HG02763 (cell line): ENCODE measurements around the gene EVL.

Experiments used
- ATAC-seq: cut with Tn5 transposase; IDR thresholded peaks from one replicate; pipeline ENCODE4 v1.9.1; 2021; ENCODE audit warnings: mild to moderate bottlenecking, moderate library complexity; ENCODE audit not compliant: unreplicated experiment

EVL gene

DNA sequence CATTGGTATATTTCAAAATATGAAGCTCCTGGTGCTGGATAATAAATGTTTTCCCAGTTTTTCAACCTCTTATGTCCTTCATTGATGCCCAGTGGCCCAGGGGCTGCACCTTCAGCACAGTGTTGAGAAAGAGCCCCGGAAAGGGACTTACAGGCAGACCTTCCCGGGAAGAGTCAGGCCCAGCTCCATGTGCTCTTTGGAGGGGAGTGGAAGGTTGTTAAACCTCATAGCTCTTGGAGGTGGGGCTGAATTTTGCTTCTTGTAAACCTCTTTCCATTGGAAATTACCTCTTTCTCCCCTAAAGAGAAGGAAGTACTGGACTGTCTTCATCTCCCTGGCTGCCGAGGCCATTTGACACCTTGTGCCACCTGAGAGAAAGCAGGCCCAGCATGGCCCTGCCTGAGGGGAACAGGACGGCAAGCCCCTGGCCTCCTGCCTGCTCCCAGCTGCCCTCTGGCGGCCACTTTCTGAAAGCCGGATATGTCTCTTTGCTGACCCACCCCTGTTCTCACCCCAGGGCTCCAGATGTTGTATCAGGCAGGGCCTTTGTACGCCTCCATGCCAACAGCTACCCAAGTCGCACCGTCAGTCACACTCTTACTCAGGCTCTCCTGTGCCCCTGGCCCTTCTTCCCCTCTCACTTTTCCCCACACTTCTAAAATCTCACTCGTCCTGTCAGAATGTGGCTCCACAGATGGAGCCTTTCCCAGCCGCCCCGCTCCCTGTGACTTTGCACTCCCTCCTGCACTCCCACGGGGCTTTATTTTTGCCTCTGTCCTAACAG lies 43.0 kb downstream of the EVL start:
- peak; percentile 60 for ATAC-seq

GRCh38 chr14:100108840-100109593 lies 43.8 kb downstream of the EVL start:
- ATAC-seq: no peak

GRCh38 chr14:100109594-100109955 lies 44.4 kb downstream of the EVL start:
- no peak for ATAC-seq

DNA sequence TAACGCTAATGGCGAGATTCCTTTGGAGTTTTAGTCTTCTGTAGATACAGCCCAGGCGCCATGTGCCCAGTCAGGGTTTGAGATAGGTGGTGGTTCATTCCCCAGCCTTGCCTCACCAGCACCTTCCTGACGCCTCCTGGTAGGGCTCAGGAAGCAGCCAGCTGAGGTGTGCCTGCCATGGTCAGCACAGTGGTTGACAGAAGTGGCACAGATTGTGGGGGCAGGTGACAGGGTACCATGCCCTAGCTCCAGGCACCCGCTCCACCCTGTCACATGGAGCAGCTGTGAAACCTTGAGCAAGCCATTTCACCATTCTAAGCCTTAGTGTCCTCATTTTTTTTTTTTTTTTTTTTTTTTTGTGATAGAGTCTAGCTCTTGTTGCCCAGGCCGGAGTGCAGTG lies 45.6 kb downstream of the EVL start:
- no peak for ATAC-seq

DNA sequence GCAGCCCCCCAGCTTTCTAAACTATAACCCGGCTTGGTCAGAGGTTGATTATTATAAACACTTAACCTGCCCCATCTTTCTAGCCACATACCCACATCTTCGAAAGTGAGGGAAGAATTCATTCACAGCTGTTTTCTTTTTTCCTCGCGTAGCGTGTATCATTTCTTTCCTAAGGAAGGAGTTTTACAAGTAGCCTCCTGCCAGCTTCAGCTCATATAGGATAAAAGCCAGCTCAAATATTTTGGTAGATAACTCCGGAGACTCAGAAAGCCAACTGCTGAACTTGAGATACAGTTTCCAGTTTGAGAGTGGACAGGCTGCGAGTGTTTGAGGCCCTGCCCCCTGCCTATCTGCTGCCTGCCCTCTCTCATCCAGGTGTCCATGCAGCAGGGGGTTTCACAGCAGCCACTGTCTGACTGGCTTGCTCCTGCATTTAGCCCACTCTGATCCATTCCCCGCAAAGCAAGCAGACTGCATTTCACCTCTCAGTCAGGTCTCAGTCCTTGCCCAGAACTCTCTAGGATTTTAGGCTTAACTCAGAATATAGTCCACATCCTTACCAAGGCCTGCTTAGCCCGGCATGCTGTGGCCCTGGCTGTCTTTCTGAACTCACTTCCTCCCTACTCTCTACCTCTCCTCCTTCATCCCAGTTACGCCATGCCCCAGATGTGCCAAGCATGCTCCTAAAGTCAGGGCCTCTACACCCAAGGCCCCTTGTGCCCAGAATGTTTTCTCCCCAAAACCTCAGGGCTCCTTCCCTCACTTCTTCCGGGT lies 46.9 kb downstream of the EVL start:
- no peak for ATAC-seq

- ATAC-seq: no peak
Observed at GRCh38 chr14:100114109-100114765, 49.0 kb downstream of the EVL start.

GRCh38 chr14:100115236-100115635 lies 50.0 kb downstream of the EVL start:
- ATAC-seq: no peak

- no peak for ATAC-seq
Observed at GRCh38 chr14:100115726-100116125, 50.5 kb downstream of the EVL start.

- ATAC-seq: no peak
Observed at GRCh38 chr14:100116134-100116533, 50.9 kb downstream of the EVL start.

DNA sequence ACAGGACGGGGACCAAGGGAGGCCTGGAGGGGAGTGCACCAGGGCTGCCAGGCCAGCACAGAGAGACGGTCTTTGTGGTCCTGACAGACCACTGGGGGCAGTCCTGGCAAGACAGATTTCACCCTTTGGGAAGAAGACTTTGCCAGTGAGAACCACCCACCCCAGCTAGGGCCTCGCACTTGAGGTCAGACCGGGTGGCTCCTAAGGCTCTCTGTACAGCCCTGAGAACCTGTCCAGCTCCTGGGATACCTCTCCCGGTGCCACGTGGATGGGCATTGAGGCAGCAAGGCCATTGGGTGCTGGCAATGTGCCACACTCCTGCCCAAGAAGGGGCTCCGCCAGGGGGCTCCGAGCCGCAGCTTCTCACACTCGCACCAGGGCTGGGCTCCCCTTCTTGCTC lies 51.8 kb downstream of the EVL start:
- no peak for ATAC-seq

GRCh38 chr14:100117633-100118395 lies 52.6 kb downstream of the EVL start:
- no peak for ATAC-seq

- ATAC-seq: no peak
Observed at GRCh38 chr14:100118396-100119011, 53.3 kb downstream of the EVL start.

DNA sequence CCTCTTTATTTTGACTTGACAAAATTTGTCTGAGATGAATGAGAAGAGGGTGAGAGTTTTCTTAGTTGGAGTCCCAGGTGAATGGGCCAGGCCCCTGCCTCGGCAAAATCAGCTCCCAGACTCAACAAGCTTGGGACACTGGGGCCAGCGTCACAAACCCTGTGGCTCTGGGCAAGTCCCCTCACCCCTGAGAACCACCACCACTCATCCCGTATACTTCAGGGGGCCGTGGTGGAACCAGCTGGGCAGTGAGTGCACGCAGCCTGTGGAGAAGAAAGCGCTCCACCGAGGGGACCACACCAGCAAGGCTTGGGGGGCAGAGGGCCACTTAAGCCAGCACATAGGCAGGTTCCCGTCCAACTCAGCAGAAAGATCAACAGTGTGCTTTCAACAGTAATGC lies 54.0 kb downstream of the EVL start:
- ATAC-seq: no peak

DNA sequence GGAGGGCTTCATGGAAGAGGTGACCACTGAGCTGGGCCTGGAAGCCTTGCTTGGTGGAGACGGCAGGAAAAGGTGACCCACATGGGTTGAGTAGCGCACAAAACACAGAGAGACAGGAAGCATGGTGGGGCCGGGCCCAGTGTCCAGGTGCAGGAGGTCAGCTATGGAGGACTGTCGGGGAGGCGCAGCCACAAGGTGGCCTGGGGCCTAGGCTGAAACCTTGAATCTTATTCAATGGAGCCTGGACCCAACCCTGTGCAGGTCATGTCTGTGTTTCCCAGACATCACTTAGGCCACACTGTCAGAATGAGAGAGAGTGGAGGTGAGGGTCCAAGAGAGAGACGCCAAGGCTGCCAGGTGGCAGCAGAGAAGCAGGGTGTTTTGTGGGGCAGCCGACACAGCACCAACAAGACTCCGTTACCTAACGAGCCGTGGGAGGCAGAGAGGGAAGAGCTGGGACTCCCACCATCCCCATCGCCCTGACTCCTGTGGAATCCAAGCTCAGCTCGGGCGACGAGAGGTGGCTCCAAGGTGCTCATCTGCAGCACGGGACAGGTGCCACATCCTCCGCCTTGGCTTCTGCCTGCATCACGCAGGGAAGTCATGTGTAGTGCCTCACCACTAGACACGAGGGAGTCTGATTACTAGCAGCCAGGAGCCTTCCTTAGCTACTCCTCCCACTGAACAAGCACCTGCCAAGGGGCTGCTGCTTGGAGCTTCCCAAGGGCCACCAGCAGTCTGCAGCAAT lies 55.5 kb downstream of the EVL start:
- no peak for ATAC-seq

- no peak for ATAC-seq
Observed at GRCh38 chr14:100121643-100122480, 56.6 kb downstream of the EVL start.

- ATAC-seq: no peak
Observed at GRCh38 chr14:100122481-100123223, 57.4 kb downstream of the EVL start.

DNA sequence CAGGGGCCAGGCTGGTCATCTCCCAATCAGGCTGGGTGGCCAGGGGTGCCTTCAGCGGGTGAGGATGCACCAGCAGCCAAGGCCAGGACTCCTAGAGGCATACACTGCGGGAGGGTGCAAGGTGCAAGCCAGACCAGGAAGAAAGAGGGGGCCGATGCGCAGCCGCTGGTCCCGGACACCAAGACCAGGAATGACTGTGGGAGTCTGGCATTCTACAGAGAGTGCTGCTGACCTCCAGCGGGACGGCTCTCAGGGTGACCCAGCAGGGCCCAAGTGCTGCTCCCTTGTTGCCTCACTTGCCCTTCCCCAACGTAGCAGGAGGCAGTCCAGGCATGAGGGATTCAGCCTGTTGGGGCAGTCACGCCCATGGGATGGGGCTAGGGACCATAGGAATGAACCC lies 58.4 kb downstream of the EVL start:
- ATAC-seq: no peak
